IMR-90 (cell line): ENCODE data around the gene HSH2D. TPM values are rescaled to one million over a fixed set of nuclear protein-coding genes. Genes with fewer than 3 reads are reported as not detected.

Experiments
- ATAC-seq: fragments of 200-7000 bp; cut with Tn5 transposase; 2 replicates; pipeline ENCODE4 v1.9.1; 2020; ENCODE audit warnings: low read depth, mild to moderate bottlenecking, moderate library complexity
- BruUV-seq: library from RNA; stranded (reverse); fragments of 400-500 nt; replicated peaks from 2 replicates; lab custom pipeline; 2021; lab: Mats Ljungman, UMichigan
- CTCF ChIA-PET: fragments of 300-600 bp; formaldehyde crosslinking; extraction: SDS; loops from one replicate; lab custom pipeline; 2021; ENCODE audit warnings: antibody characterized with exemption; lab: Yijun Ruan, JAX
- POLR2A ChIA-PET: fragments of 300-600 bp; sonication (Branson Sonifier 250); formaldehyde crosslinking; loops from one replicate; lab custom pipeline; 2022; ENCODE audit warnings: antibody characterized with exemption; ENCODE audit not compliant: unreplicated experiment; lab: Charles Lee
- DNase-seq: peaks from one replicate; pipeline ENCODE4 v3.0.0; 2013
- H2AFZ ChIP-seq: replicated peaks from 2 replicates; pipeline ENCODE3; 2013; ENCODE audit warnings: low read length, mild to moderate bottlenecking; ENCODE audit not compliant: poor library complexity
- H2AK5ac ChIP-seq: 2 replicates; pipeline ENCODE4 v1.6.1; 2013; ENCODE audit warnings: low read depth, low read length, inconsistent platforms
- H2AK9ac ChIP-seq: replicated peaks from 2 replicates; pipeline ENCODE3; 2013; ENCODE audit warnings: mild to moderate bottlenecking, low read depth, low read length, moderate library complexity; ENCODE audit not compliant: poor library complexity
- H2BK120ac ChIP-seq: 2 replicates; pipeline ENCODE4 v1.6.1; 2013; ENCODE audit warnings: low read depth, low read length, inconsistent platforms
- H2BK15ac ChIP-seq: 3 replicates; pipeline ENCODE4 v1.6.1; 2013; ENCODE audit warnings: low read depth, low read length, inconsistent platforms
- H2BK20ac ChIP-seq: 2 replicates; pipeline ENCODE4 v1.6.1; 2013; ENCODE audit warnings: low read depth, mild to moderate bottlenecking, inconsistent platforms, low read length, moderate library complexity
- H2BK5ac ChIP-seq: 2 replicates; pipeline ENCODE4 v1.6.1; 2013; ENCODE audit warnings: mild to moderate bottlenecking, low read depth, low read length, inconsistent platforms; ENCODE audit not compliant: poor library complexity, severe bottlenecking
- H3K14ac ChIP-seq: replicated peaks from 2 replicates; pipeline ENCODE4 v1.6.1; 2013; ENCODE audit warnings: low read depth, low read length, inconsistent platforms
- H3K18ac ChIP-seq: 2 replicates; pipeline ENCODE4 v1.6.1; 2013; ENCODE audit warnings: low read depth, low read length, control low read depth
- H3K23ac ChIP-seq: 2 replicates; pipeline ENCODE4 v1.6.1; 2013; ENCODE audit warnings: low read depth, low read length, inconsistent platforms
- H3K27ac ChIP-seq: 2 replicates; pipeline ENCODE4 v1.5.1; 2013; ENCODE audit warnings: mild to moderate bottlenecking, control low read depth, low read length; ENCODE audit not compliant: insufficient read depth
- H3K27me3 ChIP-seq: 2 replicates; pipeline ENCODE4 v1.6.1; 2013; ENCODE audit warnings: low read length; ENCODE audit not compliant: control insufficient read depth, insufficient read depth
- H3K36me3 ChIP-seq: 2 replicates; pipeline ENCODE4 v1.6.1; 2013; ENCODE audit warnings: low read length, mixed read lengths; ENCODE audit not compliant: control insufficient read depth, insufficient read depth
- H3K4ac ChIP-seq: 2 replicates; pipeline ENCODE4 v1.6.1; 2013; ENCODE audit warnings: low read depth, low read length, inconsistent platforms
- H3K4me1 ChIP-seq: 2 replicates; pipeline ENCODE4 v1.6.1; 2013; ENCODE audit warnings: low read length, mixed read lengths; ENCODE audit not compliant: control insufficient read depth, insufficient read depth
- H3K4me2 ChIP-seq: 2 replicates; pipeline ENCODE4 v1.6.1; 2013; ENCODE audit warnings: low read depth, mild to moderate bottlenecking, control low read depth, low read length, moderate library complexity
- H3K4me3 ChIP-seq: 2 replicates; pipeline ENCODE4 v1.5.1; 2013; ENCODE audit warnings: low read depth, mild to moderate bottlenecking, control low read depth, low read length, moderate library complexity; ENCODE audit not compliant: insufficient read depth
- H3K56ac ChIP-seq: 2 replicates; pipeline ENCODE4 v1.6.1; 2013; ENCODE audit warnings: low read length, inconsistent platforms; ENCODE audit not compliant: insufficient read depth; ENCODE audit errors: extremely low read depth
- H3K79me1 ChIP-seq, 2 experiments: 2 replicates each; pipeline ENCODE4 v1.6.1; 2013; ENCODE audit warnings: low read length in 2 of 2, inconsistent platforms in 1 of 2, low read depth in 1 of 2
- H3K9ac ChIP-seq: 2 replicates; pipeline ENCODE4 v1.6.1; 2013; ENCODE audit warnings: low read depth, low read length, control low read depth
- H3K9me1 ChIP-seq: 2 replicates; pipeline ENCODE4 v1.6.1; 2013; ENCODE audit warnings: low read length, inconsistent platforms; ENCODE audit not compliant: insufficient read depth
- H3K9me3 ChIP-seq: 2 replicates; pipeline ENCODE4 v1.6.1; 2013; ENCODE audit warnings: low read length; ENCODE audit not compliant: control insufficient read depth, insufficient read depth
- H4K20me1 ChIP-seq: 2 replicates; pipeline ENCODE4 v1.6.1; 2013; ENCODE audit warnings: low read length, inconsistent platforms; ENCODE audit not compliant: insufficient read depth
- H4K5ac ChIP-seq: 2 replicates; pipeline ENCODE4 v1.6.1; 2013; ENCODE audit warnings: mild to moderate bottlenecking, low read depth, low read length, control low read depth
- H4K8ac ChIP-seq, 2 experiments: 2 replicates each; pipeline ENCODE4 v1.6.1; 2013; ENCODE audit warnings: low read depth in 2 of 2, low read length in 2 of 2, control low read depth in 1 of 2, inconsistent platforms in 1 of 2
- H4K91ac ChIP-seq: 2 replicates; pipeline ENCODE4 v1.6.1; 2013; ENCODE audit warnings: low read depth, low read length, inconsistent platforms; ENCODE audit not compliant: insufficient read depth
- BHLHE40 ChIP-seq: fragments of 150-350 bp; IDR thresholded peaks from 2 replicates; pipeline ENCODE4 v1.6.1; 2016; ENCODE audit warnings: mild to moderate bottlenecking, low read depth, low read length
- CEBPB ChIP-seq: IDR thresholded peaks from 2 replicates; pipeline ENCODE4 v1.6.1; 2012; ENCODE audit warnings: low read depth, low read length, improper control_type of control experiment
- FOS ChIP-seq: fragments of 150-350 bp; IDR thresholded peaks from 2 replicates; pipeline ENCODE4 v1.6.1; 2016; ENCODE audit warnings: low read depth, low read length
- MAZ ChIP-seq: IDR thresholded peaks from 2 replicates; pipeline ENCODE4 v1.6.1; 2012; ENCODE audit warnings: low read depth, mild to moderate bottlenecking, low read length, improper control_type of control experiment, moderate library complexity, borderline replicate concordance
- MXI1 ChIP-seq: IDR thresholded peaks from 2 replicates; pipeline ENCODE4 v1.6.1; 2012; ENCODE audit warnings: low read depth, mild to moderate bottlenecking, low read length, moderate library complexity, borderline replicate concordance
- NFE2L2 ChIP-seq: fragments of 150-350 bp; IDR thresholded peaks from 2 replicates; pipeline ENCODE4 v1.6.1; 2016; ENCODE audit warnings: low read depth, mild to moderate bottlenecking, low read length
- RCOR1 ChIP-seq: IDR thresholded peaks from 2 replicates; pipeline ENCODE4 v1.6.1; 2012; ENCODE audit warnings: mild to moderate bottlenecking, low read length, improper control_type of control experiment; ENCODE audit not compliant: insufficient replicate concordance
- WGBS, 2 experiments: methylation state at CpG; one replicate each; pipeline versions ENCODE4 v1.1.5 to v1.1.7; 2013; ENCODE audit warnings: missing lambda C conversion rate in 2 of 2; ENCODE audit not compliant: insufficient read length in 1 of 2; ENCODE audit errors: extremely low coverage in 2 of 2; 5-methylcytosine and 5-hydroxymethylcytosine counted together
- dilution Hi-C: fragments of 300-500 bp; cut with HindIII; formaldehyde crosslinking; loops from one replicate; pipeline ENCODE4 v1.14.3; 2018; ENCODE audit warnings: low sequenced_read_pairs; ENCODE audit not compliant: unreplicated experiment
- in situ Hi-C: fragments of 300-500 bp; cut with MboI; formaldehyde crosslinking; loops from 3 replicates; pipeline ENCODE4 v1.14.3; 2019; ENCODE audit warnings: low sequenced_read_pairs, inconsistent platforms, mixed read lengths
- intact Hi-C: fragments of 100-400 bp; cut with micrococcal nuclease; formaldehyde crosslinking; loops from 2 replicates; pipeline ENCODE4 v1.10.0; 2022
- polyA plus RNA-seq, 3 experiments: library from polyadenylated mRNA; depleted of rRNA; stranded (reverse); fragments of >200 nt; gene quantifications; 2 replicates each; pipeline ENCODE4 v1.2.3, GENCODE V29; 2012; ENCODE audit warnings: low replicate concordance in 1 of 3
- total RNA-seq: library from RNA; depleted of rRNA; stranded (reverse); fragments of >200 nt; gene quantifications from 2 replicates; pipeline ENCODE4 v1.2.3, GENCODE V29; 2012
- TF ChIP-seq, protein P1 (sequence below): fragments of 150-350 bp; IDR thresholded peaks from 2 replicates; pipeline ENCODE4 v1.6.1; 2017; ENCODE audit warnings: mild to moderate bottlenecking, antibody characterized with exemption, low read length, low read depth

Gene HSH2D
- total and polyA plus RNA-seq, 2 of the 4 experiments (the other 2 are of a cell fraction) = not detected

DNA sequence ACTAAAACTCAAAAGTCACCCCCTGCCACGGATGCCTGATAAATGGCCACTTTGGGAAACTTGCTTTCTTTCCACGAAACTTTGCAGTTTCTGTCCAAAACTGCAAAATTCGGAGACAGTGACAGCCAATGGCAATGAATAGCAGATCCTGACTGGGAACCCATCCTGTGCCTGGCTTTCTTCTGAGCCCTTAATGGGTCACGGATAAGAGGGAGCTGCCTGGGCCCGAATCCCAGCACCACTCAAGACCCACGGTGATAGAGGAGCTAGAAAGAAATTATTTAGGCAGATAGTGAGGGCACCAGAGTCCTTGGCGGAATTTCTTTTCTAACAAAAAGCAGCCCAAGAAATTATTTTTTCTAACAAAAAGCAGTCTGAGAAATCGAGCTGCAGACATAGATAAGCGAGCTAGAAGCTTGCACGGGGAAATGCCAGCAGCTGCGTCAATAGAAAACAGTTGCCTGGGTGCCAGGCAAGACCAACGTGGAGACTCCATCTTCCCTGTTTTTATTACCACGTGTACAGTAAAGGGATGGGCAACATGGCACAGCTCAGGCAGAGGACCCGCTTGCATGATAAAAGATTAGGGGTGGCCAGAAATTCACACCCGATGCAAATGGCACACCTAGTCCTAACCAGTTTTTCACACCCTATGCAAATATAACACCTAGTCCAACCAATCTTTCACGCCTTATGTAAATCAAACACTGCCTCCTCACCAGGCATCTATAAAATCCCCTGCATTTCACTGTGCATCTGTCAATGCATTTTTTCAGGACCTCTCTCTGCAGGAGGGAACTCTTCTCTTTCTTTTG is 7.1 kb upstream of the HSH2D start:
- no peak overlapping the region for H3K27ac ChIP-seq
- no peaks in the 10 kb centered on the region for H3K9me1 ChIP-seq
- no peak overlapping the region for H2BK15ac ChIP-seq
- BruUV-seq = no TSS peak
- H3K23ac ChIP-seq = no peak overlapping the region
- H2BK20ac ChIP-seq = no peak overlapping the region
- H3K9ac ChIP-seq = no peak overlapping the region
- ATAC-seq (no peak), DNase-seq (no peak)
- H4K20me1 ChIP-seq = peaks cover 4% of the 10 kb centered on the region; the same call in 1 of the 2 replicates
- H2AK5ac ChIP-seq = no peak overlapping the region
- H3K56ac ChIP-seq = no peak overlapping the region
- no peak overlapping the region for H2BK120ac ChIP-seq
- H3K9me3 ChIP-seq = no peaks in the 10 kb centered on the region
- H4K5ac ChIP-seq = no peak overlapping the region
- no peak overlapping the region for H4K8ac ChIP-seq
- intact Hi-C loops (no loop called here), in situ Hi-C loops (no loop called here), dilution Hi-C loops (no loop called here)
- H3K4me1 ChIP-seq = no peaks in the 10 kb centered on the region
- no peak overlapping the region for H3K4me3 ChIP-seq
- no peak overlapping the region for H3K4ac ChIP-seq
- H3K27me3 ChIP-seq = no peaks in the 10 kb centered on the region
- H4K91ac ChIP-seq = no peak overlapping the region
- ChIA-PET CTCF (interaction anchor here (1.1 kb wide), 1 partner anchor 12 kb away, joined by 4 read pairs; no protein-coding TSS in a partner anchor), POLR2A (no interaction called here)
- no peak for TF ChIP-seq RCOR1
- TF ChIP-seq FOS = no peak
- no peak for TF ChIP-seq MXI1
- no peak for TF ChIP-seq MAZ
- TF ChIP-seq, protein P1, sequence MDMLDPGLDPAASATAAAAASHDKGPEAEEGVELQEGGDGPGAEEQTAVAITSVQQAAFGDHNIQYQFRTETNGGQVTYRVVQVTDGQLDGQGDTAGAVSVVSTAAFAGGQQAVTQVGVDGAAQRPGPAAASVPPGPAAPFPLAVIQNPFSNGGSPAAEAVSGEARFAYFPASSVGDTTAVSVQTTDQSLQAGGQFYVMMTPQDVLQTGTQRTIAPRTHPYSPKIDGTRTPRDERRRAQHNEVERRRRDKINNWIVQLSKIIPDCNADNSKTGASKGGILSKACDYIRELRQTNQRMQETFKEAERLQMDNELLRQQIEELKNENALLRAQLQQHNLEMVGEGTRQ = no peak
- TF ChIP-seq CEBPB = no peak
- TF ChIP-seq NFE2L2 = no peak
- TF ChIP-seq BHLHE40 = no peak
- H2AFZ ChIP-seq = no peak overlapping the region
- no peak overlapping the region for H3K18ac ChIP-seq
- H2BK5ac ChIP-seq = no peak overlapping the region
- peaks cover 29% of the 10 kb centered on the region for H3K36me3 ChIP-seq
- whole genome bisulfite sequencing, 2 experiments = 83% methylated on average over 7 of the region's 16 CpGs; no CpG with 5 or more reads in 1 of the 2 experiments
- H3K4me2 ChIP-seq = no peak overlapping the region
- no peak overlapping the region for H3K14ac ChIP-seq
- peaks cover 3 to 6% of the 10 kb centered on the region in 2 experiments; a peak in 2 of 4 replicates for H3K79me1 ChIP-seq
- no peak overlapping the region for H2AK9ac ChIP-seq
